Iris pigment epithelial cell (primary cell): ENCODE results near the gene CPA5.

Experiments used
- DNase-seq: peaks from one replicate; pipeline ENCODE4 v3.0.0-alpha.2; 2011; ENCODE audit warnings: low read depth

The CPA5 gene

DNA sequence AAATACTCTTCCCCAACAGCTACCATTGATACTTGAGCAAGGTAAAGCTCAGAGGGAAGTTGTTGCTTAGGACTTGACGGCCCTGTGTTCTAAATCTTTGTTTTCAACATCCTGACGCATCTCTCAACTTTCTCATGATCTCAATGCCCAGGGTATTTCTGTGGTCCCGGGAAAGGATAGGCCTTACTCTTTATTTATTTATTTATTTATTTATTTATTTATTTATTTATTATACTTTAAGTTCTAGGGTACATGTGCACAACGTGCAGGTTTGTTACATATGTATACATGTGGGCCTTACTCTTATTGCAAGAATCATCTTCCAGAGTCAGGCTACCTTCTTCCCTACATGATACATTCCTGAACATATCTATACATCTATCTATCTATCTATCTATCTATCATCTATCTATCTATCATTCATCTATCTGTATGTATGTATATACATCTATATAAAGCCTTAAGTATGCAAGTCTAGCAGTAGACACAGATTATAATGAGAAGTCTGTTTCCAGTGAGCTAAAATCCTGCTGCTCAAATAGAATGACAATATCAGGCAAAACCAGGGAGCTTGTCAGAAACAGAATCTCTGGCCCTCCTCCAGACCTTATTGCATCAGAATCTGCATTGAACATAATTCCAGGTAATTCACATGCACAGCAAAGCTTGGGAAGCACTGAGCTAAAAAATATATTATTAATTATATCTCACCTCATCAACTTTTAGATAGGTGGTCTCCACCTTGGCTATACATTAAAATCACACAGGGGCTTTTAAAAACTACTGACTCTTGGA is 12.2 kb upstream of the CPA5 start:
- DNase-seq: peak; percentile 35

DNA sequence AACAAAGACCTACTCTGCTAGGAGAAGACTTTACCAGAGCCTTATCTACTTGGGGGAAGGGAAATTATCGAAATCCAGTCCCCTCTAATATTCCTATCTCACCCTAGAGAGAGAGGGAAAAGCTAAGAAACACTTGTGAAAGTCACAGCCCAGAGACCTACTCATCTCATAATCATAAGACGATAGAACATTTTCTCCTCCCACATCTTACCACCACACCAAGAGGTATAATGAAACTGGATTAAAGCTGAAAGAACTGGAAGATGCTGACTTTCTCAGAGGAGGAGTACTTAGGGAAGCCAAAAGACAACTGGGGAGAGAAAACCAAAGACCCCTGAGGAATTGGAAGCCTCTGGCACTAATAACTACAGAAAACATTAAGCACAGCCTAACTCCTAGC is 10.8 kb upstream of the CPA5 start:
- DNase-seq: no peak

DNA sequence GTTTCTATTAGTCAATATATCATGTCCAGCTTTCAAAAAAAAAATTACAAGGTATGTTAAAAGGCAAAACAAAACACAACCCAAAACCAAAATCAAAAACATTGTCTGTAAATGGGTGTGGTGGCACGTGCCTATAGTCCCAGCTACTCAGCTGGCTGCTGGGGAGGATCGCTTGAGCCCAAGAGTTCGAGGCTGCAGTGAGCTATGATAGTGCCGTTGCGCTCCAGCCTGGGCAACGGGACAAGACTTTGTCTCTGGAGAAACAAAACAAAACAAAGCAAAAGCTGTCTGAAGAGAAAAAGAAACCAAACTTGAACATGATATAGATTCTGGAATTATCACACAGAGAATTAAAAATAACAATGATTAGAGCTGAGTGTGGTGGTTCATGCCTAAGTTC is 10.3 kb upstream of the CPA5 start:
- DNase-seq: peak; percentile 26

DNA sequence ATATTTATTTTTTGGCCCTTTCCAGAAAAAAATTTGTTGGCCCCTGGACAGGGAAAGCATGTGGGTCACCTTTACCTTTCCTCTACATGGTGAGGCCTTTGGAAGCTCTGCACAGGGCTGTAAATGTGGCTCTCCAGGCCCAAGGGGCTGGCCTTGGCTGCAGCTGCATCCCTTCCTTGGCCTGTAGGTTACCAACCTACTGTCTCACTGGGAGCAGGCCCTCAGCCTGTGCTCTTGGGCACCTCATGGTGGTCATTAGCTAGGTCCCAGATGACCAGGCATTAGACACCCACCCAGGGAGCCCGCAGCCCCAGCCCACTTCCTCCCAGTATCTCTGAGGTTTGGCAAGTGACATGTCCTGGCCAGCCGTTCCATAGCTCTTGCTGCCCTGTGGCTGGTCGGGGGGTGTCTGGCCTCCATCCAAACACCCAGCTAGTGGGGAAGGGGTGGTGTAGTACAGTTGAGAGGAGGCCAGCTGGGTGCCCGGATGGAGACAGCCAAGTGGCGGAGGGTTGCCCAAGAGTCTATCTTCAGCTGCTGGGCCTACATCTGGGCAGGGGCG is 7.1 kb upstream of the CPA5 start:
- no peak for DNase-seq

DNA sequence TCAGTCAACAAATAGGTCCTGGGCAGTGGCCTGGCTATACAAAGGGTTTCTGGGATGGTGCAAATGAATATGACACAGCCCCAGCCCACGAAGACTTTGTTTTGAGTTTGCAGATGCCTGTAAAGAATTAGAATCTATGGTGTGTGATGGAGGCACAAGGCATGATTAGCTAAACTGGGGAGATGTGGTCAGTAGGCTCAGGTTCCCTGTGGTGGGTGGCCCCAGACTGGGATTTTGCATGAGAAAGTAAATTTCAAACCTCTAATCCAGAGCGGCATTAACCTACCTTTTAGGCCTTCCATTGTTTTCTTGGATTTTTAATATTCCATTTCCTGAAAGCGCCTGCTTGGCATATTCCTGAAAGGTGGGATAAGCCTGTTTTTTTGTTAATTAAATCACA is 6.4 kb upstream of the CPA5 start:
- DNase-seq: no peak

DNA sequence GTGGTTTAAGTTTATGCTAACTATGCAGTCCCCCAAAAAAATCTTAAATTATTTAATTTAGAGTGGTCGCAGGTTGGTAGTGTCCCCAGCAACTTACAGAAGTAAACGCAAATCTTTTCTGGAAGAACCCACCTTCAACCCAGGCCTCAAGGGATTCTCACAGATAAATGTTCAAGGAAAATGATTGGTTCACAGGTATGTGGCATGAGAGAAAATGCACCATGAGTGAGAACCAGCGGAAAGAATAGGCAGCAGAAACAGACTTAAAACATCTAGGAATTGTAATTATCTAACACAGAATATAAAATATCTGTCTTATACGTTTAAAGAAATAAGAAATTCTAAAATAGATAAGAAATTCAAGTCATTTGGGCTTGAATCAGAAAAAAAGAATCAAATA is 2.7 kb upstream of the CPA5 start:
- DNase-seq: no peak

DNA sequence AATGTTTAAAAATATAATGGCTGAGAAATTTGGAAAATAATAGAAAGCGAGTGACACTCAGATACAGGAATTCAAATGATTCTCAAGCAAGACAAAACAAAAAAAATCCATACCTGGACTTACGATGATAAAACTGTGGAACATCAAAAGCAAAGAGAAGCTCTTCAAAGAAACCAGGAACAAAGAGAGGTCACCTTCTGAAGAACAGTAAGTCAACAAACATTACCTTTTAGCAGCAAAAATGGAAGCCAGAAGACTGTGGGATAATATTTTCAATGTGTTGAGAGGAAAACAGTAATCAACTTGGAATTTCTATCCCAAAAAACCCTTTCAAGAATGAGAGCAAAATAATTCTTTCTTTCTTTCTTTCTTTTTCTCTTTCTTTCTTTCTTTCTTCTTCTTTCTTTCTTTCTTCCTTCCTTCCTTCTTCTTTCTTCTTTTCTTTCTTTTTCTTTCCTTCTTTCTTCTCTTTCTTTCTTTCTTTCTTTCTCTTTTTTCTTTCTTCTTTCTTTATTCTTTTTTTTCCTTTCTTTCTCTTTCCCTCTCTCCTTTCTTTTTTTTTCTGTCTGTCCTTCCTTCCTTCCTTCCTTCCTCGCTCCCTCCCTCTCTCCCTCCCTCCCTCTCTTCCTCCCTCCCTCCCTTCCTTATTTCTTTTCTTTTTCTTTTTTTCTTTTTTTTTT is 1.8 kb upstream of the CPA5 start:
- DNase-seq: no peak

DNA sequence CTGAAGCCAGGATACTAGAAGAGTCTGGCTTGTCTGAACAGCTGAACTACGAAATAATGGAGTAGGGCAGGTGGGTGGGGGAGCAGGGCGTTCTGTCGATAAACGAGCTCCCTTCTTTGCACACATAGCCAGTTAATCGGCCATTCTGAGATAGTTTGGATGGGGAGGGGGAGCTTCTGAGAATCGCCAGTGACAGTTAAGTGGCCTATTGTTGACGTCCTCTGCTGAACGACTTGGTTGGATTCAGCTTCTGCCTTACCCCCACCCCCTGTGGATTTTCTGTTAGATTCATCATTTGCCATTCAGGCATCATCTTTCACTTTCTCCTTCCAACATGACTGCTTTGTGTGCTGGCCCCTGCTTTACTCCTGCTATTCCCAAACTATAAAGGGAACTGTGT is 520 bp downstream of the CPA5 start:
- no peak for DNase-seq

DNA sequence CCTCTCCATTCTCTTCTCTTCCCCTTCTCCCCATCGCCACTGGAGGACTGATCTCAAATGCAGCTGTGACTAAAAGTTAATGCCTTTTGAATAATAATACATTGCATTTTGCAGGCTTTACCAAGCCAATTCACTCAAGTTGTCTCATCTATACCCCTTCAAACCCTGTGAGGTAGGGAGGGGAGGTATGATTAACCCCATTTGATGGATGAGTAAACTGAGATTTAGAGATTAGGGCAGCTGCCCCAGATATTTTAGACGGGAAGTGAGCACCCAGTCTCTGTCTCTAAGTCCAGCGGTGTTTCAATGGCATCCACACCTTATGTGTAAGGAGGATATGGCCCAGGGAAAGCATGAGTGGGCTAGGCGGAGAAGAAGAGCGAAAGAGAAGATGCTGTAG is 1.1 kb downstream of the CPA5 start:
- DNase-seq: no peak

DNA sequence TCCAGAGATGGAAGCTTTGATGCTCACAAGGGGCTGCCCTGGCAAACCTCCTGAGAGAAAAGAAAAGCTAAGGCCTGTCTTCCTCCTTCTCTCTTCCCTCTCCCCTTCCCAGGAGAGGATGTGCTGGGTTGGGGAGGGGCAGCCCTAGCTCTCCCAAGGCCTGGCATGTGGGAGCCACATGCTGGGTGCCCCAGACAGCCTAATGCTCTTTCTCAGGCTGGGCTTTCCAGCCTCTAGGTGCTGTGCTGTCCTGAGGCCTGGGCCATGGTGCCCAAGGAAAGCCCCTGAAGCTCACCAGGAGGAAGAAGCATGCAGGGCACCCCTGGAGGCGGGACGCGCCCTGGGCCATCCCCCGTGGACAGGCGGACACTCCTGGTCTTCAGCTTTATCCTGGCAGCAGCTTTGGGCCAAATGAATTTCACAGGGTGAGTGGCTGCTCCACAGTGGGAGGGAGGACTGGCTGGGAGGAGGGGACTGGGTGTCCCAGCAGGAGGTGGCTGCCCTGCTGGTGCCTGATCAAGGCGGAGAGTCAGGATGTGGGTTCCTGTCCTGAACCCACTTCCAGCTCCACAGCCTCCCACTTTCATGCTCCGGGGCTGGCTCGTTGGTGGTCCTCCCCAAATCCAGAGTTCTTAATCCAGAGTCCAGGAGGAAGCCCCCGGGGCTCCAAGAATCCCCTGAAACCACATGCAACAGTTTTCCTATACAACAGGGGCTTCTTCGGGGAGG is 1.7 kb downstream of the CPA5 start:
- no peak for DNase-seq

DNA sequence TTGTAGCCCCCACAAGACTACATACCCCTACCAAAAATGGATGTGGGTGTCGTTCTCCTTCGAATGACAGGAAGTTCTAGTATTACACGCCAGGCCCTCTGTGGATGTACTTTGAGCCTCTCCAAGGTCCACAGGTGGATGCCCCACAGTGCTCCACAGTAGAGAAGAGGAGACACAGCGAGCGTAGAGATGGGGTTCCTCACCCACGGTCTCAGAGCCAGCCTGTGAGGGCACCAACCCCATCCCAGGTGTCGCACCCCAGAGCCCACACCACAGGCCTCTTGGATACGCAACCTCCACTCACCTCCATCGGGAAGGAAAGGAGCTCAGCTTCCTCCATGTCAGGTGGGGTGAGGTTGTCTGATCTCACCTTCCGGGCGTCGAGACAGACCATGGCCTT is 2.3 kb downstream of the CPA5 start:
- no peak for DNase-seq

DNA sequence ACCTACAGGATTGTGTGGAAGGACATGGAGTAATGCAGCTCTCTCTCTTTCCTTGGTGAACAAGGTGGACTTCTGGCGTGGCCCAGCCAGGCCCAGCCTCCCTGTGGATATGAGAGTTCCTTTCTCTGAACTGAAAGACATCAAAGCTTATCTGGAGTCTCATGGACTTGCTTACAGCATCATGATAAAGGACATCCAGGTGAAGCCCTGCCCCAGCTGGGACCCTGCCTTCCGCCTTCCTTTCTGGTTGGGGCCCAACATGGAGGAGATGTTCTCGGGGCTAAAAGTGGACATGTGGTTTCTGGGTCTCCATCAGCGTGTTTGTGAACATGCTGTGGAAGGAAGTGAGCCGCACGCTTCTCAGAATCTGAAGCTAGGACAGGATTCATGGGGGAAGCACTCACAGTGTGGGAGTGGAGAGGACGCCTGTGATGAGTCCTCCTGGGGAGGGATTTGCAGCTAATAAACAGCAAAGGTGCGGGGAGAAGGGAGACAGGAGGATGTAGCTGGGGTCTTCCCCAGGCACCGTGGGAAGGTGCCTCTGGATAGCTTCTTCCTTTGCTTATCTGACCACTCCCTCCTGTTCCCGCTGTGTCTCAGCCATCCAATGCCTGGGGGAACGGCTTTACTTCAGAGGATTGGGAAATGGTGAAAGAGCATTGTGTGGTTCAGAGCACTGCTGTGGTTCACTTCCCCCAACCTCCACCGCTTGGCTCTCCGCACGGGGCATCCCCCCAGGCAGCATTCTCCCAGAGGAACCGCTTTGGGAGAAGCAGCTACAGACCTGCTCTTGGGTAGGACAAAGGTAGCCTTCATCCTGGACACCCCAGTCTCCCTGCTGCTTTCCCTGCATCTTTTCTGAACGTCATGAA is 5.5 kb downstream of the CPA5 start:
- DNase-seq: peak; percentile 47

DNA sequence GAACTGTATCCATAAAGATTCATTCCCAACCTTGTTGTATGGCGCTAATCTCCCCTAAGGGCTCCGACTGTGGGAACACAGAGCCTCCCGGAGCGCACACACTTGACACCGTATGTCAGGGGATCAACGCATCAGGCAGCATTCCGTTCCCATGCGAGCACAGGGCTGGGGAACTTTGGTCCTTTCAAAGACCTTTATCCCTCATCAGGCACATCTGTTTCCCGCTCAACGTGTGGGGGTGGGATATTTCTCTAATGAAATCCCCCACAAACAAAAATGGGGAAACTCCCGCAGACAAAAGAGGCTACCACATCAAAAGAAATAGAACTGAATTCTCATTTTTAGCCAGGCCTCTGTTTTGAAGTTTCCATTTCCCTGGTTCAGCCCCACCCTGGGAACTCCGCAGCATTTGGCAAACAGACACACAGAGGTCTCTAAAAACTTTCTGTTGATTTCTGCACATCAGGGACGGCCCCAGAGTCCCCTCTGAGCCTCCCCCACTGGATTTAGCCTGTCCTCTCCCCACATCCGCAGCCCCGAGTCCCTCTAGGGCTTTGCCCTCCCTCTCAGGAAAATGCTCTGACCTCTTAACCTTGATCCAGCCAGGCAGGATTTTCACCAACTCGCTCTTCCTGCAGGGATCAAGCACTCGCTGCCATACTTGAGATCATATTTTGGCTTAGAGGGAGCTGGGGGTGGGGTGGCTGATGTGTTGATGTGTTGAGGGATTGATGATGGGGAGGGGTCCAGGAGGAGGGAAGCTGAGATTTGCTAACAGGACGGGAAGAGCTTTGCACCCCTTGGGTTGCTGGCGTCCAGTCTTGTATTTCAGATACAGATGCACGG is 6.6 kb downstream of the CPA5 start:
- no peak for DNase-seq

DNA sequence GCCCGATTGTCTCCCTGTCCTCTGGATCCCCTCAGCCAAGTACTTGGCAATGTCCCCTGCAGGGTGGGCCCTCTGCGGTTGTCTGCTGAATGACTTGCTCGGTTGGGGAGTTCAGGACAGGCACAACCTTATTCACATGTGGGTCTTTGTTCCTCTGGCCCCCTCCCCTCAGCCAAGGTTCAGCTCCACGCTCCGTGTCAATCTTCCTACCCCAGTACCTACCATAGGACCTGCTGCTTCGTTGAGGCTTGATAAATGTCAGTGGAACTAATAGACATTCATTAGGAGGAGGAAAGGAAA is 7.1 kb downstream of the CPA5 start:
- no peak for DNase-seq

DNA sequence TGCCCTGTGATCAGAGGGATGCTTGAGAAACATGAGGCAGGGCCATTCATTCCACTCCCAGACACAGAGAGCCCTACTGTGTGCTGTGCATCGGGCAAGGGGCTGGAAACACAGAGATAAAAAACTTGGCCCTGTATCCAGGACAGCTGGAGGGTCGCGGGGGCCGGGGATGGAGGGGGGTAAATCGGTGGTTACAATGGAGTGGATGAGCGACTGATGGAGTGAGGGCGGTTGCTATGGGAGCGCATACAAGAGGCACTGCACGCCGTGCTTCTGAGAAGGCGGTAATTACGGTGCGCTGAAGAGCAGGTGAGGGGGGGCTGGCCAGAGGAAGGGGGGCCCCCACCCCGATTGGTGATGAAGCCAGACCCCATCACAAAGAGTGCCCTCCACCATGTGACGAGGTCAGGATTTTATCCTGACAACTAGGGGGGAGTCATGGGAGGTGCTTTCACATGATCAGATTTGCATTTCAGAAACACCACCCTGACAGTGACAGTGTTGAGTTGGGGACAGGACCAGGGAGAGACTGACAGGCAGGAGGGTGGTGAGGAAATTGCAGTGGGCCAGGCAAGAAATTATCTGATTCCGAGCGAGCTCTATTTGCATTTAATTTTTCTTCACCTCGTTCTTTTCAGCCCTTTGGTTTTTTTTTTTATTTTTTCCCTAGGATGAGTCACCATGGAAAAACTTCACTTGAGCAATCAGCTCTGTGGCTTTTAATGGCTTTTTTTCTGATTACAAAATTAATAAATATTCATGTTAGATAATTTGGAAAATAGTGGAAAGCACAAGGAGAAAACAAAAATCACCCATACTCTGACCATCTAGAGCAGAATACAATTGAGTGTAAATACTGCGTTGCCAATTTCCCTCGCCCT is 7.8 kb downstream of the CPA5 start:
- peak; percentile 65 for DNase-seq

DNA sequence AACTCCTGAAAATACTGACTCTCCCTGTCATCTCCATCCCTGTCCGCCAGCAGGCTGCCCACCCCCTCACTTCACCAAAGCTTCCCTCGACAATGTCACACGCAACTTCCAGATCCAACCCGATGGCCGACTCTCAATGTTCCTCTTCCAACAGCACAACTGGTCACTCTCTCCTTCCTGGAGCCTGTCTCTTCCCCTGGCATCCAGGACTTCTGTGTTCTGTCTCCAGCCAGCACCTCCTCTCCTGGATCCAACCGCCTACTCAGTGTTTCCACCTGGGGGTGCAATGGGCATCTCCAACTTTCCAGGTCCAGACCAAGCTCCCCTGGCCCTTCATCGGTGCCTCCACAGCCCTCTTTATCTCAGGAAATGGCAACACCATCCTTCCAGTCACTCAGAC is 8.6 kb downstream of the CPA5 start:
- DNase-seq: no peak

DNA sequence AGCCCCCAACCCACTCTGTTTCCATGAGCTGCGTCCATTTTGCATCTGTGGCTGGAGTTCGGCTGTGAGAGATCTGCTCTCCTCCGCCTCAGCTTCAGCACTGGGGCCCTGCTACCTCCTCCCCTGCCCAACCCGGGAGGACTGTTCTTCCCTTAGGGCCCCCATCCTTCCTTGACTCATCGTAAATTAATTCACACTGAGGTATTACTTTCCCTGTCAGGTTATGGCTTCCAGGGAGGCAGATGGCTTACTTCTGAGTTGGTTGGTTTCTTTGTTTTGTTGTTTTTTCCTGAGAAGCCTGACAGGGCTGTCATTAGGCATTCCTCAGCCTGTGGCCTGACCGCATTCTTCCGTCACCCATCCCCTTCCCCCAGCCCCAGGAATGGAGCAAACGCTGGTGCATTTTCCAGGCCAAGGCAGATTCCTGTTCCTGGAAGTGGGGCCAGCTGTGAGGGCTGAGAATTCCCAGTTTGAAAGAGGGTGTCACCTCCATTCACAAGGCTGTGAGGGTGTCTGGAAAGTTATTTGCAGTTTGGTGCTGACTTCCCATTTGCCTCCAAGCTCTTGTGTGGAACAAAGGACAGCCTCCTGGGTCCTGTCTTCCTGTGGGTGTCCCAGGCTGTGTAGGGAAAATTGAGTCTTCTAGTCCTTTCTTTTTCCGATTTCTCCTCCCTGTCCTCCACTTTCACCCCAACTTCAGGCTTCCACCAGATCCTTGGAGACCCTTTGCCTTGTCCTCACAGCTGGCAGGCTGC is 11.7 kb downstream of the CPA5 start:
- peak; percentile 93 for DNase-seq

DNA sequence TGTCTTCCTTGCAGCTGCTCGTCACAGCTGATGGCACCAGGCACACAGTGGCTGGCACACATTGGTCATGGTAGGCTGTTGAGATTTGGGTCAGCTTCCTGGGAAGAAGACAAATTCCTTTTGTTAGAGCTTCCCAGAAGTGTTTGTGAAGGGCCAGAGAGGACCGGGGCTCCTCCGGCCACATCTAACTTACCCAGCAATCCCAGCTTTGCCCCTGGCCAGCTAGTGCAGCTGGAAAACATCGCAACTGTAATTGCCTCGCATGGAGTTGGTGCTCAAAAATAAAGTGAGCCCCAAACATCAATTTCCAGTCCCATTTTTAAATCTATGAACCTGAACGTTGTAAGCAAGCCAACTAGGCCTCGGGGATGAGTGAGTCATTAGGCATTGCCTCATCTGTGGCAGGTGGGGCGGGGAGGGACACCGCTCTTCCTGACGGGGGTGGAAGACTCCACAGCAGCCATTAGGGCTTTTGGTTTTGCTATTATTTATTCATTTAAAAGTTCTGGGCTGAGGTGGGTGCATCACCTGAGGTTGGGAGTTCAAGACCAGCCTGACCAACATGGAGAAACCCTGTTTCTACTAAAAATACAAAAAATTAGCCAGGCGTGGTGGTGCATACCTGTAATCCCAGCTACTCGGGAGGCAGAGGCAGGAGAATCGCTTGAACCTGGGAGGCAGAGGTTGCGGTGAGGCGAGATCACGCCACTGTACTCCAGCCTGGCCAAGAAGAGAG is 12.4 kb downstream of the CPA5 start:
- peak; percentile 95 for DNase-seq

DNA sequence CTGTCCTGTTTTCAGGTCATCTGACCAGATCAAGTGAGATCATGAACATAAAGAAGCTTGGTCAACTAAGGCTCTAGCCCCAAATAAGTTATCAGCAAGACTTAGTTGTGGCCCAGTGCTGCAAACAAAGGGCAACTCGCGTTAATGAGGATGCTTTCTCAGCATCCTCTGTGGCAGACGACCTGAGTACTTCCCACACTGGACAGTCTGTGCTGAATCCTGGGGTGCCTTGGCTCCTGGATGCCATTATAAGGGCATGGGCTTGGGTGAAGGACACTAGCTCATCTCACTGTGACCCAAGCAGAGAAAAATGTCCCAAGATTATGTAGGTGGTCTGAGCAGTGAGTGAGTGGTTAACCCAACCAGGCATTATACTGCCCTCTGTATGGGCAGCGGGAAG is 13.9 kb downstream of the CPA5 start:
- DNase-seq: no peak
